HK-2 (cell line): ENCODE data around the gene SMURF1.

ENCODE experiments used
- DNase-seq: peaks from one replicate; pipeline ENCODE4 v3.0.0-alpha.2; 2018; ENCODE audit not compliant: unreplicated experiment

SMURF1 gene

DNA sequence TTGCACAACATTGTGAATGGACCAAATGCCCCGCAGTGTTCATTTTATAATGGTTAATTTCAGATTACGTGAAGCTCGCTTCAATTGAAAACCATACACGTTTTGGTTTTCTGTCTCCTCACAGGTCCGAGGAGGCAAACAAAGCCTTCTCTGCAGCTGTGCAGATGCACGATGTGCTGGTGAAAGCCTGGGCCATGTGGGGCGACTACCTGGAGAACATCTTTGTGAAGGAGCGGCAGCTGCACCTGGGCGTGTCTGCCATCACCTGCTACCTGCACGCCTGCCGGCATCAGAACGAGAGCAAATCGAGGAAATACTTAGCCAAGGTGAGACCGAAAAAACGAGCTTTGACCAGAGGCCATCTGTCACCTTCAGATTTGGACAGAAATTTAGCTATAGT is 155.3 kb downstream of the SMURF1 start:
- no peak for DNase-seq

DNA sequence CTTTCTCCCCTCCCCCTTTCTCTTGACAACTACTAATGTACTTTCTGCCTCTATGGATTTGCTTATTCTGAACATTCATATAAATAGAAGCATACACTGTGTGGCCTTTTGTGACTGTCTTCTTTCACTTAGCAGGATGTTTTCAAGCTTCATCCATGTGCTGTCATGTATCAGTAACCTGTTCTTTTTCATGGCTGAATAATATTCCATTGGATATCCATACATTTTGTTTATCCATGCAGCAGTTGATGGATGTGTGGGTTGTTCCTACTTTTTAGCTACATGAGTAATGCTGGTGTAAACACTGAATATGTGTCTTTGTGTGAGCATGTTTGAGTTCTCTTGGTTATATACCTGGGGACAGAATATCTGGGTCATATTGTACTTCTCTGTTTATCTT is 158.0 kb downstream of the SMURF1 start:
- DNase-seq = no peak

DNA sequence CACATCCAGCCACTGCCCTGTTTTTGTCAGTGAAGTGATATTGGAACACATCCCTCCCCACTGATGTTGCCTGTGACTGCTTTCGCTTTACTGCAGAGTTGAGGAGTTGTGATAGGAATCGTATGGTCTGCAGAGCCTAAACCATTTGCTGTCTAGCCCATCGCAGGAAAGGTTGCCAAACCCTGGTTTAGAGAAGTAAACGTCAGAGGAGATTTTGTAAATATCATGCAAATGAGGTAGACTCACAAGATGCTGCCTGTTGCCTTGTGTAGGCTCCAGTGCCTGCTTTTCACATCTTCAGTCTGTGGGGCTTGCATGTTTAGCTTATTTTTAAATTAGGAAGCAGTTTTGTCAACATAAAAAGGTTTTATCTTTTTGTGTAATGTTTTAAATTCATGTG is 158.5 kb downstream of the SMURF1 start:
- no peak for DNase-seq

DNA sequence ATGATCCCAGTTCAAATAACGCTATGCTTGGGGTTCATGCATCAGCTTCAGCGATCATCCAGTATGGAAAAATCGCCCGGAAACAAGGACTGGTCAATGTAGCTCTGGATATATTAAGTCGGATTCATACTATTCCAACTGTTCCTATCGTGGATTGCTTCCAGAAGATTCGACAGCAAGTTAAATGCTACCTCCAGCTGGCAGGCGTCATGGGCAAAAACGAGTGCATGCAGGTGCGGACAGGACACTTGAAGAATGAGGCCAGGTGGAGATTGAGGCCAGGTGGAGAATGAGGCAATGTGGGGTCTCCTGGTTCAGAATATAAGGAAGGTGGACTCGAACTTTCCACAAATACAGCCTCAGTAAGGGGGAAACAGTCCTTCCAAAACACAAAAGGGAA is 159.8 kb downstream of the SMURF1 start:
- DNase-seq = no peak

DNA sequence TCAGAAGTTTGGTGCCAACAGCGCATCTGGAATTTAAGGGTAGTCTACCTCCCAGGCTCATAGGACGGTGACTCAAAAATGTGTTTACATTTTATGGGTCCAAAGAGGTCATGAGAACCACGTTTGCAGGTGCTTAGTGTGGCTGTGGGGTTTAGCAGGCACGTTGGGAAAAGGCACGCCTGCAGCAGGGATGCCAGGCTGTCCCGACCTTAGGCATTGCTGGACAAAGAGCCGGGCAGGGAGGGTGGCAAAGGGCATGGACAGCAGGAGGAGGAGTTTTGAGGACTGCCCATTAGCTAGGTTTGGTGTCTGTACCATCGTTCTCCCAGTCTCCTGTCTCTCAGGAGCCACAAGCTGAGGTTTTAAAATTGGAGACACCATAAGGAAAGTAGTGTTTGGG is 161.2 kb downstream of the SMURF1 start:
- no peak for DNase-seq

DNA sequence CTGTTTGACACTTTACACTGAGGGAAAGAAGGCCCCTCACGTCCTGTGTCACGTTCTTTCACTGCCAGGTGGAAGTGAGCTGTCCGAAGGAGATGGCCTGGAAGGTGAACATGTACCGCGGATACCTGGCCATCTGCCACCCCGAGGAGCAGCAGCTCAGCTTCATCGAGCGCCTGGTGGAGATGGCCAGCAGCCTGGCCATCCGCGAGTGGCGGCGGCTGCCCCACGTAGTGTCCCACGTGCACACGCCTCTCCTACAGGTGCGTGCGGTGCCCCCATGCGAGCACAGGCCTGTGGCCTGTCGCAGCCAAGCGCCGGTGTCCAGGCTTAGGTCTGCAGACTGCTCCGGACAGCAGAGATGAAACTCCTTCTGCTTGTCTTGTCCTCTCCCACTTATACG is 162.2 kb downstream of the SMURF1 start:
- no peak for DNase-seq

DNA sequence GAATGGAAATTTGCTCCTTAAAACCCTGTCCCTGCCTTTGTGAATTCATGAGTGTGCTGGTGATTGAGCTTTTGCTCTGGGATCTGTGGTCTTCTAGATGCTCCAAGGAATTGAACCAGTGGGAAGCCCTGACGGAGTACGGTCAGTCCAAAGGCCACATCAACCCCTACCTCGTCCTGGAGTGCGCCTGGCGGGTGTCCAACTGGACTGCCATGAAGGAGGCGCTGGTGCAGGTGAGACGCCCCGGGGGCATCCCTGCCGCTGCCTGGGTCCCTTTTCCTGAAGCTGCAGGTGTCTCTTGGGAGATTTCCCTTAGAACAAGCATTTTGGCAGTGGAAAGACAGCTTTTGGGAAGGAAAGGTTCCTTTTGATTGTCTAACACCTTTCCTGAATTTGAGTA is 165.2 kb downstream of the SMURF1 start:
- no peak for DNase-seq
